ENCODE measurements around the gene LCMT2. TPM values are rescaled to one million over a fixed set of nuclear protein-coding genes. Genes with fewer than 3 reads are reported as not detected.

LCMT2 gene
- total RNA-seq, 1 donor from 2014 or later: 8.7 TPM

DNA sequence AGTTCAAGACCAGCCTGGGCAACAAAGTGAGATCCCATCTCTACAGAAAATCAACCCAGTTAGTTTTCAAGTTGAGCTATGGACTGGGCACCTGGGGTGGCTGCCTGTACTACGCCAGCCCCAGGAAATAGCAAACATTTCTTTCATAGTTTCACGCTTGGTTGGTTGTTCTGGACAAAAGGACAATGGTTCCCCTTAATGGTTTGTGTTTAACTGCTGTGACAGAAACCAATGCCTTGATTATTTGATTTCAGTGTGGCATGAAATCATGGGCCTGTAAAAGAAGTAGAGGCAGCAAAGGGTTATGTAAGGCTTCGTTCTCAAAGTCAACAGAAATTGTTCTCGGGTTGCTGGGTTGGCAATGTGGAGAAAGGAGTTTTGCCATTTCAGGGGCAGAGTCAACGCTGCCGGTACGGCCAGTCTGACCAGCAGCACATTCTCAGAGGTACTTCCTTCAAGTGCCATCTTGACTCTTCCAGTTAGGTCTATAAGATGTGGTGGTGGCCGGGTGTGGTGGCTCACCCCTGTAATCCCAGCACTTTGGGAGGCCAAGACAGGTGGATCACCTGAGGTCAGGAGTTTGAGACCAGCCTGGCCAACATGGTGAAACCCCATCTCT, 12.7 kb downstream of the LCMT2 start:
- Mint-ChIP-seq H3K36me3 (ENCODE audit: unreplicated experiment) (no peaks in the 10 kb centered on the region), H3K4me3 (ENCODE audit: unreplicated experiment) (no peak overlapping the region), H3K9me3 (ENCODE audit: unreplicated experiment) (no peaks in the 10 kb centered on the region), H3K27ac (ENCODE audit: unreplicated experiment) (no peak overlapping the region), H3K27me3 (ENCODE audit: unreplicated experiment) (peaks cover 50% of the 10 kb centered on the region), H3K4me1 (ENCODE audit: unreplicated experiment) (no peaks in the 10 kb centered on the region)
- TF ChIP-seq, protein P1, sequence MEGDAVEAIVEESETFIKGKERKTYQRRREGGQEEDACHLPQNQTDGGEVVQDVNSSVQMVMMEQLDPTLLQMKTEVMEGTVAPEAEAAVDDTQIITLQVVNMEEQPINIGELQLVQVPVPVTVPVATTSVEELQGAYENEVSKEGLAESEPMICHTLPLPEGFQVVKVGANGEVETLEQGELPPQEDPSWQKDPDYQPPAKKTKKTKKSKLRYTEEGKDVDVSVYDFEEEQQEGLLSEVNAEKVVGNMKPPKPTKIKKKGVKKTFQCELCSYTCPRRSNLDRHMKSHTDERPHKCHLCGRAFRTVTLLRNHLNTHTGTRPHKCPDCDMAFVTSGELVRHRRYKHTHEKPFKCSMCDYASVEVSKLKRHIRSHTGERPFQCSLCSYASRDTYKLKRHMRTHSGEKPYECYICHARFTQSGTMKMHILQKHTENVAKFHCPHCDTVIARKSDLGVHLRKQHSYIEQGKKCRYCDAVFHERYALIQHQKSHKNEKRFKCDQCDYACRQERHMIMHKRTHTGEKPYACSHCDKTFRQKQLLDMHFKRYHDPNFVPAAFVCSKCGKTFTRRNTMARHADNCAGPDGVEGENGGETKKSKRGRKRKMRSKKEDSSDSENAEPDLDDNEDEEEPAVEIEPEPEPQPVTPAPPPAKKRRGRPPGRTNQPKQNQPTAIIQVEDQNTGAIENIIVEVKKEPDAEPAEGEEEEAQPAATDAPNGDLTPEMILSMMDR (IDR thresholded peaks at IDR 0.05): no peak
- DNase-seq (ENCODE audit: extremely low spot score, unreplicated experiment): no peak

DNA sequence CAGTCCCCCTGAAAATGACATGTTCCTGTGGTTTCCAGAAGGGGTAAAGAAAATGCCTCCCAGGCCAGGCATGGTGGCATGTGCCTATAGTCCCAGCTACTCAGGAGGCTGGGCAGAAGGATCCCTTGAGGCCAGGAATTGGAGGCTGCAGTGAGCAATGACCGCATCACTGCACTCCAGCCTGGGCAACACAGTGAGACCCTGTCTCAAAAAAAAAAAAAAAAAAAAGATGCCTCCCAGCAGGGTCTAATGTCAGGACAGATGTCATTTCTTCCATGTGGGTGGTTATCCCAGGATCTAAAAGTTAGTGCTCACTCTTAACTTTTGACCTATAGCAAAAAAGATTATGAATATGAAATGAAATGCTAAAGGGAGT, 13.4 kb downstream of the LCMT2 start:
- TF ChIP-seq, protein P1 (IDR thresholded peaks at IDR 0.05): no peak

DNA sequence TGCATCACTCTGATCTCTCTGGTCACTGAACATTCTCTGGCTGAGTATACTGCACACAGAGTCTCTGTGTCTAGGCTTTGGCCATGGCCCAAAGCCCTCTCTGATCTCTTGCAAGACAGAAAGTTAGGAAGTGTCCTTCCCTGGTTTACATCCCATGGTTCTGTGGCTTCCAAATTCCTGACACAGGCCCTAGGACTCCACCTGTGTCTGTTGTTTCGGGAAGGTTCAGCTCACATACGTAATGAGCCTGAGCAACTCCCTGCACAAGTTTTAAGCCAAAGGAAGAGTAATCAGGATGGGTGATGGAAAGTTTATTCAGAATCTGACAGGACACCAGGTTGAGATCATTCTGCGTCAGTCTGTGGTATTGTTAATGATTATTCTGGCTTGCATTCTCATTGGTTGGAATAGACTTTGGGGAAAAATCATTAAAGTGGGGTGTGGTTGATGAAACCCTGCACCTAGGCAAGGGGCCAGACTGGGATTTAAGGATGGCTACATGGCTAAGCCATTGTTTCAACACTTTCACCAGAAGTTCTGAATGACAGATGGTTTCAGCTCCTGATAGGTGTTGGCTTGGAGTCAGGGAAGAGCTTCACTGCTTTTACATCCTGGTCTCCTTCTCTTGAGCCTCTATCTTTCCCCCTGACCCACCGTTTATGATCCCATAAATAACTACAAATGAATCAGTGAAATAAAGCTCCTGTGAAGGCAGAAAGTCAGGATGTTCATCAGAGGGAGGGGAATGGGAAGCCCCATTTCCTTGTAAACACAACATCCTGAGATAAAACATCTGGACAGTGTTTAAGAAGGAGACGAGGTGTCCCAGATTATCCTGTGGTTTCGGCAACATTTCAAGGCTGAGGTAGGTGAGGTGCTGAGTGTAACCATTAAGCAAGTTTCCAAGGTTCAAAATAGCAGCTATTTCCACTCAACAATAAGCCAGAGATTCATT, 14.1 kb downstream of the LCMT2 start:
- no peak overlapping the region for H3K27ac Mint-ChIP-seq (ENCODE audit: unreplicated experiment)
- H3K4me3 Mint-ChIP-seq (ENCODE audit: unreplicated experiment): no peak overlapping the region
- TF ChIP-seq, protein P1 (IDR thresholded peaks at IDR 0.05): no peak
- H3K9me3 Mint-ChIP-seq (ENCODE audit: unreplicated experiment): no peaks in the 10 kb centered on the region
- DNase-seq (ENCODE audit: extremely low spot score, unreplicated experiment): no peak
- no peaks in the 10 kb centered on the region for H3K4me1 Mint-ChIP-seq (ENCODE audit: unreplicated experiment)
- peaks cover 49% of the 10 kb centered on the region for H3K27me3 Mint-ChIP-seq (ENCODE audit: unreplicated experiment)
- no peaks in the 10 kb centered on the region for H3K36me3 Mint-ChIP-seq (ENCODE audit: unreplicated experiment)

More for the DNA sequence above, 13.4 kb downstream of the LCMT2 start:
- H3K4me3 Mint-ChIP-seq (ENCODE audit: unreplicated experiment): no peak overlapping the region
- peaks cover 50% of the 10 kb centered on the region for H3K27me3 Mint-ChIP-seq (ENCODE audit: unreplicated experiment)
- no peak overlapping the region for H3K27ac Mint-ChIP-seq (ENCODE audit: unreplicated experiment)
- DNase-seq (ENCODE audit: extremely low spot score, unreplicated experiment): no peak
- H3K4me1 Mint-ChIP-seq (ENCODE audit: unreplicated experiment): no peaks in the 10 kb centered on the region
- no peaks in the 10 kb centered on the region for H3K9me3 Mint-ChIP-seq (ENCODE audit: unreplicated experiment)
- H3K36me3 Mint-ChIP-seq (ENCODE audit: unreplicated experiment): no peaks in the 10 kb centered on the region

DNA sequence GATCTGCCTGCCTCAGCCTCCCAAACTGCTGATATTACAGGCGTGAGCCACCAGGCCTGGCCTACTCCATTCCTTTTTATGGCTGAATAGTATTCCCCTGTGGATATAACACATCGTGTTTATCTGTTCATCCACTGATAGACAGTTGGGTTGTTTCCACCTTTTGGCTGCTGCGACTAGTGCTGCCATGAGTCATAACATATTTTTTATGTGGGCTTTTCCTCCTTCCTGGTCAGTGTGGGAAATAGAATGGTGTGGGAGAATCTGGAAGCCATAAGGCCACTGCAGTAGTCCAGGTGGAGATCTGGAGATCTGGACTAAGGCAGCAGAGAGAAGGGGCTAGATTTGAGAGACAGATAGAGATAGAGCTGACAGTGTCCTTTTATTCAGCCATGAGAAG, 16.2 kb downstream of the LCMT2 start:
- Mint-ChIP-seq H3K27ac (ENCODE audit: unreplicated experiment) (no peak overlapping the region), H3K36me3 (ENCODE audit: unreplicated experiment) (no peaks in the 10 kb centered on the region), H3K9me3 (ENCODE audit: unreplicated experiment) (no peaks in the 10 kb centered on the region), H3K27me3 (ENCODE audit: unreplicated experiment) (peaks cover 54% of the 10 kb centered on the region), H3K4me3 (ENCODE audit: unreplicated experiment) (no peak overlapping the region), H3K4me1 (ENCODE audit: unreplicated experiment) (no peaks in the 10 kb centered on the region)
- TF ChIP-seq, protein P1 (IDR thresholded peaks at IDR 0.05): no peak
- DNase-seq (ENCODE audit: extremely low spot score, unreplicated experiment): no peak

DNA sequence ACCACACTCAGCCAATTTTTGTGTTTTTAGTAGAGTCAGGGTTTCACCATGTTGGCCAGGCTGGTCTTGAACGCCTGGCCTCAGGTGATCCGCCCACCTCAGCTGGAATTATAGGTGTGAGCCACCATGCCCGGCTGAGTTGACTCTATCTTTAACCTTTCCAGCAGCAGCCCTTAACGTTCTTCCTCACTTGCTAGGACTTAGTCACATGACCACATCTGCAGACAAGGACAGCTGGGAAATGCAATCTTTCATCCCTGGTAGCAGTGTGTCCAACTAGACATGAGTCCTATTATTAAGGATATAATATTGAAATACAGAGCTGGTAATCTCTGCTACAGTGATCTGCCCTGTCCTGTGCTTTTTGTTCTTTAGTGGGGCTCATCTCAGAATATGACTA, 18.0 kb downstream of the LCMT2 start:
- Mint-ChIP-seq H3K4me1 (ENCODE audit: unreplicated experiment) (no peaks in the 10 kb centered on the region), H3K27ac (ENCODE audit: unreplicated experiment) (no peak overlapping the region), H3K9me3 (ENCODE audit: unreplicated experiment) (no peaks in the 10 kb centered on the region), H3K36me3 (ENCODE audit: unreplicated experiment) (no peaks in the 10 kb centered on the region), H3K4me3 (ENCODE audit: unreplicated experiment) (no peak overlapping the region), H3K27me3 (ENCODE audit: unreplicated experiment) (peaks cover 53% of the 10 kb centered on the region)
- TF ChIP-seq, protein P1 (IDR thresholded peaks at IDR 0.05): no peak
- DNase-seq (ENCODE audit: extremely low spot score, unreplicated experiment): no peak
